Stimulated activated naive B cell treated with anti-CD40 and anti-IgM and Interleukin-4, amounts not matched to agents 10 μg/mL and 1 μg/mL and 100 μg/mL, for 72 hours (primary cell): Measurements from ENCODE around the gene SESN3.

Experiments
- ATAC-seq, 2 donors: fragments of 150-1000 bp; cut with Tn5 transposase; replicated peaks; 2 replicates each; pipeline ENCODE4 v1.10.0; 2021; ENCODE audit warnings: moderate library complexity in 1 of 2
- DNase-seq: peaks from one replicate; pipeline ENCODE4 v3.0.0; 2021
- H3K27ac Mint-ChIP-seq: one replicate; pipeline ENCODE4 v1.8.0; 2022; ENCODE audit warnings: mild to moderate bottlenecking, mixed read lengths
- H3K27me3 Mint-ChIP-seq, 2 donors: one replicate each; pipeline ENCODE4 v1.8.0; 2022; ENCODE audit warnings: mixed read lengths in 2 of 2
- H3K36me3 Mint-ChIP-seq, 2 donors: one replicate each; pipeline ENCODE4 v1.8.0; 2022; ENCODE audit warnings: mixed read lengths in 2 of 2, mild to moderate bottlenecking in 1 of 2
- H3K4me1 Mint-ChIP-seq, 2 donors: one replicate each; pipeline ENCODE4 v1.8.0; 2022; ENCODE audit warnings: mixed read lengths in 2 of 2, mild to moderate bottlenecking in 1 of 2
- H3K4me3 Mint-ChIP-seq, 2 donors: one replicate each; pipeline ENCODE4 v1.8.0; 2022; ENCODE audit warnings: mild to moderate bottlenecking in 2 of 2, mixed read lengths in 2 of 2, moderate library complexity in 1 of 2
- H3K9me3 Mint-ChIP-seq, 2 donors: one replicate each; pipeline ENCODE4 v1.8.0; 2022; ENCODE audit warnings: mixed read lengths in 2 of 2, mild to moderate bottlenecking in 1 of 2

SESN3 gene

DNA sequence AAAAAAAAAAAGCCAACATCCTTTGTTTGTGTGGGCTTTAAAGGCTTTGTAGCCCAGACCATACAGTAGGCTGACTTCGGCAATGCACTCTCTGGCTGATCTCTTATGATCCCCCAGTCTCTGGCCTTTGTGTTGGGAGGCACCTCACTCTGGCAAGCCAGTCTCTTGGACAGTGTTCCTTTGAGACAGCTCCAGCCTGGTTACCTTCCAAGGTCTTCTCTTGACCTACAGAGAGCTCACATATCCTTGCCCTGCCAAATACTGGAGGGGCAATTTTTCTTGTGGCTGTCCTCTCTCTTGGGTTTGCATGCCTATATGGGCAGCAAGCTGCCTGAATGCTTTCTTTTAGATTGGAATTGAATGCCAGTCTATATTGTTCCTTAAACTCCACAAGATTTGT, 69.8 kb downstream of the SESN3 start:
- Mint-ChIP-seq H3K36me3 (peaks cover 30 to 39% of the 10 kb centered on the region in 2 donors), H3K4me1 (peaks cover 16 to 44% of the 10 kb centered on the region in 2 donors), H3K9me3 (no peaks in the 10 kb centered on the region), H3K27ac (no peak overlapping the region), H3K27me3 (no peaks in the 10 kb centered on the region), H3K4me3 (no peak overlapping the region)
- ATAC-seq (peak in 1 of 2 donors; percentile 16), DNase-seq (no peak)

DNA sequence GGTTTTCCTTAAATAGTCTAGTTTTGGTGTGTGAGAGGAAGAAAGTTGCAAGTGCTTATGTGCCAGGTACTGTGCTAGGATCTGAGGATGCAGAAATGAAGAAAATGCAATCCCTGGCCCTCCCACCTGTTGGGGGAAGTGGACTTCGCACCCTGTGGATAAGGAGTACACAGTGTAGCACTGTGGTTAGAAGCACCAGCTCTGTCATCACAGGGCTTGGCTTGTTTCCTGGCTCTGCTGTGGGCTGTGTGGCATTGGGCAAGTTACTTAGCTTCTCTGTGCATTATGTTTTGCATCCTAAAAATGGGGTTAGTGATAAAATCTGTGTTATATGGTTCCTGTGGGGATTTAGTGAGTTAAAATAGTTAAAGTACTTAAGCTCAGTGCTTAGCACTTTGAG, 73.2 kb downstream of the SESN3 start:
- Mint-ChIP-seq H3K9me3 (no peaks in the 10 kb centered on the region), H3K27me3 (no peaks in the 10 kb centered on the region), H3K4me3 (no peak overlapping the region), H3K27ac (no peak overlapping the region), H3K36me3 (peaks cover 29 to 34% of the 10 kb centered on the region in 2 donors), H3K4me1 (peaks cover 29 to 38% of the 10 kb centered on the region in 2 donors)
- no peak for ATAC-seq
- no peak for DNase-seq

DNA sequence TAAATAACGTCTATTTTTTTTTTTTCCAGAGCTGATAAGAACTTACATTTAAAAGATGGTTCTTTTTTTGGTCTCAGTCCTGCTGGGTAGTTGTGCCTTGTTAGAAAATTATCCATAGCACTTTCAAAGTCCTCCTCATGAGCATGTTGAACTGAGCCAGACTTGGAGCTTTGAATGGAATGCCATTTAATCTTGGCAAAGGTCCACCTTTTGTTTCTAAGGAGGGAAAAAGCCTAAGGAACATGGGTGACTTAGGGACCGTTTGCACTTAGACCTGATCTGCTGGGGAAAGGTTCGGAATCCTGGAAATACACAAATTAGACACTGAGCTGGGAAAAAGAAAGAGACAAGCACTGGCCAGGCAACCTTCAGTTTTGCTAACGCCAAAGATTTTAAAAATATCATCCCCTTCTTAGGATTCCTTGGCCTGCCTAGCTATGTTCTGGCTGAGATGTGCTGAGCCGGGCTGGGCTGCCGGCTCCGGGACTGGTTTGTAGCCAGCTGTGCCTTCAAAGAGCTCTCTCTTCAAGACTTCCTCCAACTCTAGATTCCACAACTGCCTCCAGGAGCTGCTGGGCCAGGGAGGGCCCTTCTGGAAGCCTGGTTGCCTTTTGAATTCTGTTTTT, 74.0 kb downstream of the SESN3 start:
- ATAC-seq (no peak), DNase-seq (no peak)
- Mint-ChIP-seq H3K4me3 (no peak overlapping the region), H3K9me3 (no peaks in the 10 kb centered on the region), H3K27me3 (no peaks in the 10 kb centered on the region), H3K4me1 (peaks cover 32 to 44% of the 10 kb centered on the region in 2 donors), H3K27ac (peak overlapping the region; percentile 6), H3K36me3 (peaks cover 26 to 31% of the 10 kb centered on the region in 2 donors)

- Mint-ChIP-seq H3K4me3 (no peak overlapping the region), H3K9me3 (no peaks in the 10 kb centered on the region), H3K36me3 (peaks cover 24 to 26% of the 10 kb centered on the region in 2 donors), H3K4me1 (peaks cover 35 to 51% of the 10 kb centered on the region in 2 donors), H3K27ac (no peak overlapping the region), H3K27me3 (no peaks in the 10 kb centered on the region)
- ATAC-seq: no peak
- DNase-seq: no peak
Measured at GRCh38 chr11:95156133-95156721, 74.8 kb downstream of the SESN3 start.

DNA sequence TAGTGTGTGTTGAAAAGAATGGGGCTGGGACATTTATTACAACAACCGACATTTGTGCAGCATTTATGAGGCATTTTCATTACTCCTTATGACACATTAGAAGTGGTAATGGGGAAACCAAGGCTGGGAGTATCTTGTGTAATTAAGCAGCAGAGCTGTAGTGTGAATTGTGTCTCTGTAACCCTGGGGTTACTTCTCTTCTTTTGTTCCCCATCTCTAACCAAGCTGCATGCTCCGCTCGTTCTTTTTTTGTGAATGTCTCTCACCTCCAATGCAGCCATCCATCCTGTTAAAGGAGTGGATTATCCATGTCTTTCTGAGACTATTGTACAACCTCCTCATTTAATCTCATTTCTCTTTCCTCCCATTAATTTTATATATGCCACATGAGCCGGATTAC, 75.6 kb downstream of the SESN3 start:
- Mint-ChIP-seq H3K27ac (no peak overlapping the region), H3K4me1 (peaks cover 35 to 49% of the 10 kb centered on the region in 2 donors), H3K4me3 (no peak overlapping the region), H3K9me3 (no peaks in the 10 kb centered on the region), H3K27me3 (no peaks in the 10 kb centered on the region), H3K36me3 (peaks cover 19 to 20% of the 10 kb centered on the region in 2 donors)
- DNase-seq (no peak), ATAC-seq (no peak)

DNA sequence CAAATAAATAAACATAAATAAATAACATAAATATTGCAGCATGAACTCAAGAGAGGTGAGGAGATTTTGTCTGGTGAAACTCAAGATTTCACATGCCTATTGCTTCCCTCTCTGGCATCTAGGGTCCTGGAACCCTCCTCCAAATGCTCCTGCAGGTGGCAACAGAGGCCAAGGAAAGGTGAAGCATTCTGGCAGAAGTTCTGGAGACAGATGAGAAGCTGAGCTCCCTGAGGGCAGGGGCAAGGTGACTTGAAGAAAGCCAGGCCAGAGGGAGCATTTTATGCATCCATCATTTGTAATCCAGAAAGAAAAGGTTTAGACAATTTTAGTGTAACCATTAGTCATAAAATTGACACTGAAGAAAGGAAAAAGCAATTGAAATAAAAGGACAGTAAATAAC, 76.5 kb downstream of the SESN3 start:
- H3K4me3 Mint-ChIP-seq: no peak overlapping the region
- H3K9me3 Mint-ChIP-seq: no peaks in the 10 kb centered on the region
- no peaks in the 10 kb centered on the region for H3K27me3 Mint-ChIP-seq
- ATAC-seq (no peak), DNase-seq (peak; percentile 52)
- H3K27ac Mint-ChIP-seq: peak overlapping the region; percentile 84
- H3K4me1 Mint-ChIP-seq: peaks cover 38 to 48% of the 10 kb centered on the region in 2 donors
- H3K36me3 Mint-ChIP-seq: peaks cover 10 to 16% of the 10 kb centered on the region in 2 donors

DNA sequence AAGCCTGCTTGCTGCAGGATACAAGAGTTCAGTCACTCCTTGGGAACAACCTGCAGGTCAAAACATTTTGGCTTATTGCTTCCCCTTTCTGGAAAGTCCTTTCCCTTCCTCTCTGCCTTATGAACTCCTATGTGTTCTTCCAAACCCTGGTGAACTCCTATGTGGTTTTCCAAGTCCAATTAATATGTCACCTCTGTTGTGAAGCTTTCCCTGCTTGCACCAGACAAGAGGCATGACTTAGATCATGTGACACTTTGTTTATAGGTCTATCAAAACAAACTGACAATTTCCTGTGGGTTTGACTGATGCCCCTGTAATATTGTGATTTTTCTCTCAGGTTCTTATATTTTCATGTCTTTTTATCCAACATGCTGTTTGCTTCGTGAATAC, 77.2 kb downstream of the SESN3 start:
- DNase-seq: no peak
- no peak for ATAC-seq
- peaks cover 41 to 47% of the 10 kb centered on the region in 2 donors for H3K4me1 Mint-ChIP-seq

GRCh38 chr11:95152876-95153856, 77.8 kb downstream of the SESN3 start:
- peaks cover 5 to 13% of the 10 kb centered on the region in 2 donors for H3K36me3 Mint-ChIP-seq
- H3K4me1 Mint-ChIP-seq: peaks cover 41 to 45% of the 10 kb centered on the region in 2 donors
- H3K27ac Mint-ChIP-seq: peak overlapping the region; percentile 93
- peak overlapping the region; percentile 82 to 86 for H3K4me3 Mint-ChIP-seq
- ATAC-seq (no peak), DNase-seq (no peak)
- no peaks in the 10 kb centered on the region for H3K9me3 Mint-ChIP-seq
- H3K27me3 Mint-ChIP-seq: no peaks in the 10 kb centered on the region

More for the DNA sequence above, 77.2 kb downstream of the SESN3 start:
- Mint-ChIP-seq H3K4me3 (peak overlapping the region; percentile 82 to 86), H3K27me3 (no peaks in the 10 kb centered on the region), H3K27ac (peak overlapping the region; percentile 93), H3K9me3 (no peaks in the 10 kb centered on the region), H3K36me3 (peaks cover 9 to 16% of the 10 kb centered on the region in 2 donors)

- Mint-ChIP-seq H3K4me1 (peaks cover 33 to 41% of the 10 kb centered on the region in 2 donors), H3K36me3 (peaks cover 2 to 4% of the 10 kb centered on the region in 2 donors), H3K9me3 (no peaks in the 10 kb centered on the region), H3K27ac (peak overlapping the region; percentile 93), H3K27me3 (peaks cover 0 to 4% of the 10 kb centered on the region in 2 donors), H3K4me3 (peak overlapping the region; percentile 86 to 90)
- DNase-seq (peak; percentile 91), ATAC-seq (peak; percentile 89 to 91)
Measured at GRCh38 chr11:95150956-95151684, 79.9 kb downstream of the SESN3 start.

- Mint-ChIP-seq H3K27ac (peak overlapping the region; percentile 93), H3K27me3 (peaks cover 0 to 4% of the 10 kb centered on the region in 2 donors), H3K4me1 (peaks cover 31 to 41% of the 10 kb centered on the region in 2 donors), H3K4me3 (peak overlapping the region; percentile 86 to 90), H3K36me3 (peaks cover 2 to 4% of the 10 kb centered on the region in 2 donors), H3K9me3 (no peaks in the 10 kb centered on the region)
- DNase-seq (no peak), ATAC-seq (peak in 1 of 2 donors; percentile 3)
Measured at GRCh38 chr11:95149651-95150364, 81.2 kb downstream of the SESN3 start.

- peak overlapping the region; percentile 1 for H3K27ac Mint-ChIP-seq
- ATAC-seq (no peak), DNase-seq (no peak)
- H3K36me3 Mint-ChIP-seq: peaks cover 0 to 4% of the 10 kb centered on the region in 2 donors
- peaks cover 30 to 39% of the 10 kb centered on the region in 2 donors for H3K4me1 Mint-ChIP-seq
- H3K9me3 Mint-ChIP-seq: no peaks in the 10 kb centered on the region
- H3K4me3 Mint-ChIP-seq: no peak overlapping the region
- peaks cover 0 to 4% of the 10 kb centered on the region in 2 donors for H3K27me3 Mint-ChIP-seq
Measured at GRCh38 chr11:95148938-95149337, 82.1 kb downstream of the SESN3 start.

DNA sequence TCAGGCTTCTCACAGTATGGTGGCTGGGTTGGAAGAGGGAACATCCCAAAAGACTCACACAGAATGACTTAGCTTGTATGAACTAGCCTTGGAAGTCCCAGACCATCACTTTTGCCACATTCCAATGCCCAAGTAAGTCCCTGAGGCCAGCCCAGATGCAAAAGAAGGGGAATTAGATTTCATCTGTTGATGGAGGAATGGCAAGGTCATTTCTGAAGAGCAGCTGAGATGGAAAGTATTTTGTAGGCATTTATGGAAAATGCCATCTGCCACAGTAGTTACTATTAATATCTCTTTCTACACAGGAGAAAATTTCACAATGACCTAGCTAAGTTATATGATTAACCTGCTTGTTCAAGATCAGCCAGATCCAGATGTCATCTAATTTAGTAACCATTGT, 82.6 kb downstream of the SESN3 start:
- H3K9me3 Mint-ChIP-seq: no peaks in the 10 kb centered on the region
- ATAC-seq (no peak), DNase-seq (no peak)
- no peak overlapping the region for H3K27ac Mint-ChIP-seq
- peaks cover 28 to 35% of the 10 kb centered on the region in 2 donors for H3K4me1 Mint-ChIP-seq
- no peak overlapping the region for H3K4me3 Mint-ChIP-seq
- H3K27me3 Mint-ChIP-seq: peaks cover 0 to 4% of the 10 kb centered on the region in 2 donors
- H3K36me3 Mint-ChIP-seq: peaks cover 0 to 4% of the 10 kb centered on the region in 2 donors

DNA sequence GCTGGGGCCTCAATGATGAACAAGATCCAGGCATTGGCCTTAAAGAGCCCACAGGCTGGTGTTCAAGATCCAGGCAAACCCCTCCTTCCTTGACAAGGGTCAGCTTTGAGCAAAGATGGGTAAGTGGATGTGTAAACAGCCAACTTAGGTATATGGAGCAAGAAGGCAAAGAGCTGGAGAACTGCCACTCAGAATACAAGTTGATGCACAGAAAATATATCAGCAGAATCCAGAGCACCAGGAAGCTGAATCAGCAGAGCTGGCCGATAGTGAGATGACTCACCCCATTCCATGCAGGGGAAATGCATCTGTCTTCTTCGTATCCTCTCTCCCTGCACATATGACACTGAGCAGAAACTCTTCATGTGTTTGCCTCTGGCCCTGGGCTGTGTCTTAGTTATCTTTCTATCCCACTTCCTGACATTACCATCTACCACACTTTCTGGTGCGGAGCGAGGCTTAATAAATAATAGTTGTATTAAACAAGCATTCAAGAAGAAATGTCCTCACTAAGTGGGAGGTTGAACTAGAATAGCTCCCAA, 83.6 kb downstream of the SESN3 start:
- DNase-seq: no peak
- Mint-ChIP-seq H3K4me1 (peaks cover 23 to 34% of the 10 kb centered on the region in 2 donors), H3K27me3 (peaks cover 0 to 4% of the 10 kb centered on the region in 2 donors), H3K9me3 (no peaks in the 10 kb centered on the region), H3K36me3 (peaks cover 0 to 4% of the 10 kb centered on the region in 2 donors), H3K27ac (no peak overlapping the region), H3K4me3 (no peak overlapping the region)
- ATAC-seq: no peak
